ENCODE results near the gene VKORC1.

The VKORC1 gene

GRCh38 chr16:31086629-31086906 lies 8.0 kb downstream of the VKORC1 start:
- intact Hi-C loops (cut with DNase I), result no loop called here

GRCh38 chr16:31085873-31086628 lies 8.5 kb downstream of the VKORC1 start:
- intact Hi-C loops (cut with DNase I), result no loop called here
- no peak for DNase-seq

More at GRCh38 chr16:31086629-31086906, 8.0 kb downstream of the VKORC1 start:
- DNase-seq, result no peak

- intact Hi-C loops (cut with DNase I), result no loop called here
Observed at GRCh38 chr16:31085411-31085810, 9.2 kb downstream of the VKORC1 start.

GRCh38 chr16:31084584-31085302 lies 9.9 kb downstream of the VKORC1 start:
- DNase-seq, result no peak
- intact Hi-C loops (cut with DNase I), result no loop called here

More at GRCh38 chr16:31085411-31085810, 9.2 kb downstream of the VKORC1 start:
- no peak for DNase-seq

GRCh38 chr16:31083981-31084380 lies 10.6 kb downstream of the VKORC1 start:
- no peak for DNase-seq

GRCh38 chr16:31083556-31083955 lies 11.0 kb downstream of the VKORC1 start:
- intact Hi-C loops (cut with DNase I), result no loop called here
- no peak for DNase-seq

More at GRCh38 chr16:31083981-31084380, 10.6 kb downstream of the VKORC1 start:
- intact Hi-C loops (cut with DNase I), result no loop called here

- intact Hi-C loops (cut with DNase I), result no loop called here
Observed at GRCh38 chr16:31083081-31083480, 11.5 kb downstream of the VKORC1 start.

GRCh38 chr16:31082368-31083045 lies 12.1 kb downstream of the VKORC1 start:
- intact Hi-C loops (cut with DNase I), result no loop called here

More at GRCh38 chr16:31083081-31083480, 11.5 kb downstream of the VKORC1 start:
- DNase-seq, result no peak

GRCh38 chr16:31081428-31082351 lies 12.9 kb downstream of the VKORC1 start:
- peak in 22 of 42 donors; percentile 12 to 74 (median 44) for DNase-seq

More at GRCh38 chr16:31082368-31083045, 12.1 kb downstream of the VKORC1 start:
- DNase-seq, result no peak

GRCh38 chr16:31080756-31081419 lies 13.7 kb downstream of the VKORC1 start:
- intact Hi-C loops (cut with DNase I), result no loop called here
- no peak for DNase-seq

More at GRCh38 chr16:31081428-31082351, 12.9 kb downstream of the VKORC1 start:
- intact Hi-C loops (cut with DNase I), result no loop called here

GRCh38 chr16:31080035-31080629 lies 14.5 kb downstream of the VKORC1 start:
- no peak for DNase-seq
- intact Hi-C loops (cut with DNase I), result no loop called here

- intact Hi-C loops (cut with DNase I), result no loop called here
- no peak for DNase-seq
Observed at GRCh38 chr16:31079342-31079944, 15.2 kb downstream of the VKORC1 start.

GRCh38 chr16:31078597-31079341 lies 15.8 kb downstream of the VKORC1 start:
- no peak for DNase-seq
- intact Hi-C loops (cut with DNase I), result no loop called here

- DNase-seq, result no peak
- intact Hi-C loops (cut with DNase I), result no loop called here
Observed at GRCh38 chr16:31077592-31078396, 16.8 kb downstream of the VKORC1 start.

GRCh38 chr16:31077024-31077423 lies 17.6 kb downstream of the VKORC1 start:
- no peak for DNase-seq
- intact Hi-C loops (cut with DNase I), result no loop called here

- DNase-seq, result no peak
Observed at GRCh38 chr16:31076319-31076718, 18.3 kb downstream of the VKORC1 start.

More at GRCh38 chr16:31076319-31076718, 18.3 kb downstream of the VKORC1 start:
- intact Hi-C loops (cut with DNase I), result no loop called here

Measured in head of caudate nucleus (tissue), 42 donors.